GM23338 (cell line): ENCODE results near the gene MAP3K13. TPM values are rescaled to one million over a fixed set of nuclear protein-coding genes. Genes with fewer than 3 reads are reported as not detected.

Source experiments
- ATAC-seq: fragments of 200-7000 bp; cut with Tn5 transposase; 3 replicates; pipeline ENCODE4 v1.9.1; 2020
- DNase-seq: peaks from one replicate; pipeline ENCODE4 v3.0.0-alpha.2; 2015; ENCODE audit warnings: low spot score
- H2AFZ ChIP-seq: fragments of 200-600 bp; sonication (generic); 2 replicates; pipeline ENCODE4 v1.8.0; 2016; ENCODE audit warnings: antibody characterized with exemption, mild to moderate bottlenecking, moderate library complexity
- H3F3A ChIP-seq: fragments of 200-600 bp; sonication (generic); replicated peaks from 2 replicates; pipeline ENCODE4 v1.8.0; 2017; ENCODE audit warnings: antibody characterized with exemption, mixed run types, low read depth
- H3K27ac ChIP-seq: fragments of 200-600 bp; sonication (generic); 2 replicates; pipeline ENCODE4 v1.6.1; 2016; ENCODE audit warnings: low read depth
- H3K27me3 ChIP-seq: fragments of 200-600 bp; sonication (generic); 2 replicates; pipeline ENCODE4 v1.8.0; 2016; ENCODE audit warnings: mild to moderate bottlenecking, mixed run types, moderate library complexity; ENCODE audit not compliant: insufficient read depth
- H3K36me3 ChIP-seq: fragments of 200-600 bp; sonication (generic); 2 replicates; pipeline ENCODE4 v1.8.0; 2016; ENCODE audit warnings: mild to moderate bottlenecking; ENCODE audit not compliant: insufficient read depth
- H3K4me1 ChIP-seq: fragments of 200-600 bp; sonication (generic); 2 replicates; pipeline ENCODE4 v1.8.0; 2016; ENCODE audit warnings: mild to moderate bottlenecking, moderate library complexity; ENCODE audit not compliant: insufficient read depth
- H3K4me2 ChIP-seq: fragments of 200-600 bp; sonication (generic); 2 replicates; pipeline ENCODE4 v1.7.1; 2017; ENCODE audit warnings: mixed run types
- H3K4me3 ChIP-seq: fragments of 200-600 bp; sonication (generic); 2 replicates; pipeline ENCODE4 v1.6.1; 2016; ENCODE audit warnings: mixed run types
- H3K79me2 ChIP-seq: fragments of 200-600 bp; sonication (generic); replicated peaks from 2 replicates; pipeline ENCODE4 v1.8.0; 2017; ENCODE audit warnings: mild to moderate bottlenecking; ENCODE audit not compliant: insufficient read depth
- H3K9me2 ChIP-seq: fragments of 200-600 bp; sonication (generic); 2 replicates; pipeline ENCODE4 v1.8.0; 2017; ENCODE audit not compliant: insufficient read depth
- H4K20me1 ChIP-seq: fragments of 200-600 bp; sonication (generic); replicated peaks from 2 replicates; pipeline ENCODE4 v1.8.0; 2017; ENCODE audit warnings: mild to moderate bottlenecking; ENCODE audit not compliant: insufficient read depth
- H3K27ac Mint-ChIP-seq: 2 replicates; pipeline ENCODE4 v1.8.0; 2020; ENCODE audit warnings: inconsistent platforms, mild to moderate bottlenecking, moderate library complexity, mixed read lengths
- H3K27me3 Mint-ChIP-seq: 3 replicates; pipeline ENCODE4 v1.8.0; 2022; ENCODE audit warnings: low read depth, mild to moderate bottlenecking, moderate library complexity, mixed read lengths, inconsistent platforms; ENCODE audit not compliant: insufficient read depth, poor library complexity
- H3K36me3 Mint-ChIP-seq: 3 replicates; pipeline ENCODE4 v1.8.0; 2021; ENCODE audit warnings: low read depth, mild to moderate bottlenecking, inconsistent platforms, moderate library complexity, mixed read lengths
- H3K4me1 Mint-ChIP-seq: 3 replicates; pipeline ENCODE4 v1.8.0; 2020; ENCODE audit warnings: mild to moderate bottlenecking, inconsistent platforms, mixed read lengths
- H3K4me3 Mint-ChIP-seq: 3 replicates; pipeline ENCODE4 v1.8.0; 2021; ENCODE audit warnings: moderate library complexity, mild to moderate bottlenecking, inconsistent platforms, mixed read lengths
- H3K9me3 Mint-ChIP-seq: 3 replicates; pipeline ENCODE4 v1.8.0; 2020; ENCODE audit warnings: moderate library complexity, mild to moderate bottlenecking, inconsistent platforms, mixed read lengths
- POLR2AphosphoS5 ChIP-seq: IDR thresholded peaks from 2 replicates; pipeline ENCODE4 v1.6.1; 2016; ENCODE audit warnings: antibody characterized with exemption, low read depth
- ZNF114 ChIP-seq: fragments of 250-450 bp; sonication (Bioruptor Pico); IDR thresholded peaks from 2 replicates; pipeline ENCODE4 v1.5.0; 2020; ENCODE audit warnings: mild to moderate bottlenecking, moderate library complexity
- ZNF331 ChIP-seq: fragments of 250-450 bp; sonication (Bioruptor Pico); IDR thresholded peaks from 2 replicates; pipeline ENCODE4 v1.5.0; 2020; ENCODE audit warnings: low read depth, mild to moderate bottlenecking, moderate library complexity
- polyA plus RNA-seq: library from polyadenylated mRNA; unstranded; fragments of >200 nt; fragmentation: Nextera tagmentation; extraction: Ambion mirVana; gene quantifications from 2 replicates; pipeline ENCODE4 v1.2.1, GENCODE V29; 2016
- total RNA-seq: library from RNA; depleted of rRNA; stranded (reverse); fragments of >200 nt; shearing (Covaris generic); gene quantifications from 2 replicates; pipeline ENCODE4 v1.2.3, GENCODE V29; 2014
- TF ChIP-seq, protein P1 (sequence below): IDR thresholded peaks from one replicate; pipeline ENCODE4 v1.6.1; 2018; ENCODE audit warnings: antibody characterized with exemption; ENCODE audit not compliant: unreplicated experiment
- TF ChIP-seq, protein P2 (sequence below): fragments of 250-450 bp; sonication (Bioruptor Pico); IDR thresholded peaks from 2 replicates; pipeline ENCODE4 v1.5.0; 2020; ENCODE audit warnings: mild to moderate bottlenecking, moderate library complexity

The MAP3K13 gene
- total and polyA plus RNA-seq, 2 experiments from 2014 or later, result 10.7 to 129 TPM

DNA sequence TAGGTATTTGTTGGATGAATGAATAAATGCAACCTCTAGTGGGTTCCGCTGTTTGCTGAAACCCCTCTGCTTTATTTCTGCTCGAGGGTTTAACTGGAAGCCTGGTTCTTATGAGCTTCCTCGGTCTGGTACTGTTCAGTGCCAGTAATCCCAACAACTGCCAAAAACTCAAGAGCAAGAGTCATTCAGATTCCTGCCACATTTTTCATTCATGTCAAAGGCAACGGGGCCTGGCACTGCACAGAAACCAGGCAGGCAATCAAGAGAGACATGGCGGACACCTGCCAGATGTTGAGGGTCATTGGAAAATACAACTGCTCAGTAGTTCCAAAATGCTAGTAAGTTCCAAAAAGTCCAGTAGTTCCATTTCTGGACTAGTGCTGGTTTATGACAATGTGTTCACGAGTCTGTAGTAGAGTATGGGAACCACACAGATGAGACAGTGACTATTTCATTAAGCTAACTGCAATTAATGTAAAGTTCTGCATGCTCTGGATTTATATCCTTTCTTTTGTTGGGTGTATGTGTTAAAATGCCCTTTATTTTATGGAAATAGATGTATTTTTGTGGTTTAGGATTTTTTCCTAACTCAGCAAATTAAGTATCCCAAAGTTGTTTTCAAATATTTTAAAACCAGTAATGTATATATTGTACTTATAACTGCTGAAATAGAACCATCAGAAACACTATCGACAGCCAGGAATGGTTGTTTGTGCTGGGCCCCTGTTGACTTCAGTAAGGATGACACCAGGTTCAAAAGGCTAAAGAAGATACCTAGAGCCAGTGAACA is 158.6 kb downstream of the MAP3K13 start (continued):
- TF ChIP-seq ZNF331 (CRISPR knock-in tag) (no peak), ZNF114 (CRISPR knock-in tag) (no peak)

DNA sequence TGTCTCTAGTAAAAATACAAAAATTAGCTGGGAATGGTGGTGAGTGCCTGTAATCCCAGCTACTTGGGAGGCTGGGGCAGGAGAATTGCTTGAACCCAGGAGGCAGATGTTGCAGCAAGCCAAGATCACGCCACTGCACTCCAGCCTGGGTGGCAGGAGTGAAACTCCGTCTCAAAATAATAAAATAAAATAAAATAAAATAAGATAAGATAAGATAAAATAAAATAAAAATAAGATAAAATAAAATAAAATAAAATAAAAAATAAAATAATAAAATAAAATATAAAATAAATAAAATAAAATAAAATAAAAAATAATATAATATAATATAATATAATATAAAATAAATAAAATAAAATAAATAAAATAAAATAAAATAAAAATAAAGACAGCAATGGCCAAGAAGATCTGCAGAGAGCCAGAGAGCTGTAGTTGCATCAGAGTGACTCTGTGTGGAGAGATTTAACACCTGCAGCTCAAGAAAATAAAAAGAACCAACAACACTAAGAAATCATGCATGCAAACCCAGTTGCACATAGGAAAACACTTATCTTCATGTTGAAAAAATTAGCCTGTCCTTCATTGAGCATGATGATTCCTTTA is 163.5 kb downstream of the MAP3K13 start:
- H3K36me3 ChIP-seq, result no peaks in the 10 kb centered on the region
- H3K9me2 ChIP-seq, result no peaks in the 10 kb centered on the region
- no peaks in the 10 kb centered on the region for H3K9me3 Mint-ChIP-seq
- H3K27me3 Mint-ChIP-seq, result no peaks in the 10 kb centered on the region
- no peak overlapping the region for H3K27ac Mint-ChIP-seq
- no peaks in the 10 kb centered on the region for H3K4me1 Mint-ChIP-seq
- H2AFZ ChIP-seq, result no peak overlapping the region
- DNase-seq, result no peak
- no peaks in the 10 kb centered on the region for H3K79me2 ChIP-seq
- H4K20me1 ChIP-seq, result no peaks in the 10 kb centered on the region; the same call in 1 of the 2 replicates
- no peak for ATAC-seq
- no peaks in the 10 kb centered on the region for H3K36me3 Mint-ChIP-seq
- no peaks in the 10 kb centered on the region for H3K27me3 ChIP-seq
- H3K4me1 ChIP-seq, result no peaks in the 10 kb centered on the region
- H3K27ac ChIP-seq, result no peak overlapping the region
- H3K4me3 ChIP-seq, result no peak overlapping the region
- TF ChIP-seq, protein P1, sequence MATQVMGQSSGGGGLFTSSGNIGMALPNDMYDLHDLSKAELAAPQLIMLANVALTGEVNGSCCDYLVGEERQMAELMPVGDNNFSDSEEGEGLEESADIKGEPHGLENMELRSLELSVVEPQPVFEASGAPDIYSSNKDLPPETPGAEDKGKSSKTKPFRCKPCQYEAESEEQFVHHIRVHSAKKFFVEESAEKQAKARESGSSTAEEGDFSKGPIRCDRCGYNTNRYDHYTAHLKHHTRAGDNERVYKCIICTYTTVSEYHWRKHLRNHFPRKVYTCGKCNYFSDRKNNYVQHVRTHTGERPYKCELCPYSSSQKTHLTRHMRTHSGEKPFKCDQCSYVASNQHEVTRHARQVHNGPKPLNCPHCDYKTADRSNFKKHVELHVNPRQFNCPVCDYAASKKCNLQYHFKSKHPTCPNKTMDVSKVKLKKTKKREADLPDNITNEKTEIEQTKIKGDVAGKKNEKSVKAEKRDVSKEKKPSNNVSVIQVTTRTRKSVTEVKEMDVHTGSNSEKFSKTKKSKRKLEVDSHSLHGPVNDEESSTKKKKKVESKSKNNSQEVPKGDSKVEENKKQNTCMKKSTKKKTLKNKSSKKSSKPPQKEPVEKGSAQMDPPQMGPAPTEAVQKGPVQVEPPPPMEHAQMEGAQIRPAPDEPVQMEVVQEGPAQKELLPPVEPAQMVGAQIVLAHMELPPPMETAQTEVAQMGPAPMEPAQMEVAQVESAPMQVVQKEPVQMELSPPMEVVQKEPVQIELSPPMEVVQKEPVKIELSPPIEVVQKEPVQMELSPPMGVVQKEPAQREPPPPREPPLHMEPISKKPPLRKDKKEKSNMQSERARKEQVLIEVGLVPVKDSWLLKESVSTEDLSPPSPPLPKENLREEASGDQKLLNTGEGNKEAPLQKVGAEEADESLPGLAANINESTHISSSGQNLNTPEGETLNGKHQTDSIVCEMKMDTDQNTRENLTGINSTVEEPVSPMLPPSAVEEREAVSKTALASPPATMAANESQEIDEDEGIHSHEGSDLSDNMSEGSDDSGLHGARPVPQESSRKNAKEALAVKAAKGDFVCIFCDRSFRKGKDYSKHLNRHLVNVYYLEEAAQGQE, result no peak
- no peak for TF ChIP-seq ZNF114 (CRISPR knock-in tag)
- H3F3A ChIP-seq, result no peaks in the 10 kb centered on the region
- H3K4me2 ChIP-seq, result no peak overlapping the region
- H3K4me3 Mint-ChIP-seq, result no peak overlapping the region

GRCh38 chr3:185527364-185527763 is 164.4 kb downstream of the MAP3K13 start:
- Mint-ChIP-seq H3K4me1 (no peaks in the 10 kb centered on the region), H3K4me3 (no peak overlapping the region), H3K36me3 (no peaks in the 10 kb centered on the region), H3K27me3 (no peaks in the 10 kb centered on the region), H3K27ac (no peak overlapping the region), H3K9me3 (no peaks in the 10 kb centered on the region)
- no peaks in the 10 kb centered on the region for H3K79me2 ChIP-seq
- DNase-seq, result no peak
- H3K27me3 ChIP-seq, result no peaks in the 10 kb centered on the region
- ATAC-seq, result no peak
- no peaks in the 10 kb centered on the region for H3K4me1 ChIP-seq
- peak overlapping the region; percentile 83; the same call in 1 of the 2 replicates for H2AFZ ChIP-seq
- H3K9me2 ChIP-seq, result no peaks in the 10 kb centered on the region
- H4K20me1 ChIP-seq, result no peaks in the 10 kb centered on the region; the same call in 1 of the 2 replicates
- H3K4me2 ChIP-seq, result no peak overlapping the region
- no peak overlapping the region for H3K27ac ChIP-seq
- no peaks in the 10 kb centered on the region for H3K36me3 ChIP-seq
- H3K4me3 ChIP-seq, result no peak overlapping the region
- no peaks in the 10 kb centered on the region for H3F3A ChIP-seq
- TF ChIP-seq POLR2AphosphoS5, result no peak
- TF ChIP-seq, protein P2, sequence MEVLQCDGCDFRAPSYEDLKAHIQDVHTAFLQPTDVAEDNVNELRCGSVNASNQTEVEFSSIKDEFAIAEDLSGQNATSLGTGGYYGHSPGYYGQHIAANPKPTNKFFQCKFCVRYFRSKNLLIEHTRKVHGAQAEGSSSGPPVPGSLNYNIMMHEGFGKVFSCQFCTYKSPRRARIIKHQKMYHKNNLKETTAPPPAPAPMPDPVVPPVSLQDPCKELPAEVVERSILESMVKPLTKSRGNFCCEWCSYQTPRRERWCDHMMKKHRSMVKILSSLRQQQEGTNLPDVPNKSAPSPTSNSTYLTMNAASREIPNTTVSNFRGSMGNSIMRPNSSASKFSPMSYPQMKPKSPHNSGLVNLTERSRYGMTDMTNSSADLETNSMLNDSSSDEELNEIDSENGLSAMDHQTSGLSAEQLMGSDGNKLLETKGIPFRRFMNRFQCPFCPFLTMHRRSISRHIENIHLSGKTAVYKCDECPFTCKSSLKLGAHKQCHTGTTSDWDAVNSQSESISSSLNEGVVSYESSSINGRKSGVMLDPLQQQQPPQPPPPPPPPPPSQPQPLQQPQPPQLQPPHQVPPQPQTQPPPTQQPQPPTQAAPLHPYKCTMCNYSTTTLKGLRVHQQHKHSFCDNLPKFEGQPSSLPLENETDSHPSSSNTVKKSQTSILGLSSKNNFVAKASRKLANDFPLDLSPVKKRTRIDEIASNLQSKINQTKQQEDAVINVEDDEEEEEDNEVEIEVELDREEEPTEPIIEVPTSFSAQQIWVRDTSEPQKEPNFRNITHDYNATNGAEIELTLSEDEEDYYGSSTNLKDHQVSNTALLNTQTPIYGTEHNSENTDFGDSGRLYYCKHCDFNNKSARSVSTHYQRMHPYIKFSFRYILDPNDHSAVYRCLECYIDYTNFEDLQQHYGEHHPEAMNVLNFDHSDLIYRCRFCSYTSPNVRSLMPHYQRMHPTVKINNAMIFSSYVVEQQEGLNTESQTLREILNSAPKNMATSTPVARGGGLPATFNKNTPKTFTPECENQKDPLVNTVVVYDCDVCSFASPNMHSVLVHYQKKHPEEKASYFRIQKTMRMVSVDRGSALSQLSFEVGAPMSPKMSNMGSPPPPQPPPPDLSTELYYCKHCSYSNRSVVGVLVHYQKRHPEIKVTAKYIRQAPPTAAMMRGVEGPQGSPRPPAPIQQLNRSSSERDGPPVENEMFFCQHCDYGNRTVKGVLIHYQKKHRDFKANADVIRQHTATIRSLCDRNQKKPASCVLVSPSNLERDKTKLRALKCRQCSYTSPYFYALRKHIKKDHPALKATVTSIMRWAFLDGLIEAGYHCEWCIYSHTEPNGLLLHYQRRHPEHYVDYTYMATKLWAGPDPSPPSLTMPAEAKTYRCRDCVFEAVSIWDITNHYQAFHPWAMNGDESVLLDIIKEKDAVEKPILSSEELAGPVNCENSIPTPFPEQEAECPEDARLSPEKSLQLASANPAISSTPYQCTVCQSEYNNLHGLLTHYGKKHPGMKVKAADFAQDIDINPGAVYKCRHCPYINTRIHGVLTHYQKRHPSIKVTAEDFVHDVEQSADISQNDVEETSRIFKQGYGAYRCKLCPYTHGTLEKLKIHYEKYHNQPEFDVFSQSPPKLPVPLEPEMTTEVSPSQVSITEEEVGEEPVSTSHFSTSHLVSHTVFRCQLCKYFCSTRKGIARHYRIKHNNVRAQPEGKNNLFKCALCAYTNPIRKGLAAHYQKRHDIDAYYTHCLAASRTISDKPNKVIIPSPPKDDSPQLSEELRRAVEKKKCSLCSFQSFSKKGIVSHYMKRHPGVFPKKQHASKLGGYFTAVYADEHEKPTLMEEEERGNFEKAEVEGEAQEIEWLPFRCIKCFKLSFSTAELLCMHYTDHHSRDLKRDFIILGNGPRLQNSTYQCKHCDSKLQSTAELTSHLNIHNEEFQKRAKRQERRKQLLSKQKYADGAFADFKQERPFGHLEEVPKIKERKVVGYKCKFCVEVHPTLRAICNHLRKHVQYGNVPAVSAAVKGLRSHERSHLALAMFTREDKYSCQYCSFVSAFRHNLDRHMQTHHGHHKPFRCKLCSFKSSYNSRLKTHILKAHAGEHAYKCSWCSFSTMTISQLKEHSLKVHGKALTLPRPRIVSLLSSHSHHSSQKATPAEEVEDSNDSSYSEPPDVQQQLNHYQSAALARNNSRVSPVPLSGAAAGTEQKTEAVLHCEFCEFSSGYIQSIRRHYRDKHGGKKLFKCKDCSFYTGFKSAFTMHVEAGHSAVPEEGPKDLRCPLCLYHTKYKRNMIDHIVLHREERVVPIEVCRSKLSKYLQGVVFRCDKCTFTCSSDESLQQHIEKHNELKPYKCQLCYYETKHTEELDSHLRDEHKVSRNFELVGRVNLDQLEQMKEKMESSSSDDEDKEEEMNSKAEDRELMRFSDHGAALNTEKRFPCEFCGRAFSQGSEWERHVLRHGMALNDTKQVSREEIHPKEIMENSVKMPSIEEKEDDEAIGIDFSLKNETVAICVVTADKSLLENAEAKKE, result no peak
